GM23248 (cell line): Measurements from ENCODE around the gene HOXB4. TPM values are rescaled to one million over a fixed set of nuclear protein-coding genes. Genes with fewer than 3 reads are reported as not detected.

Experiments used
- DNase-seq: peaks from one replicate; pipeline ENCODE4 v3.0.0-alpha.2; 2015
- H2AFZ ChIP-seq: fragments of 200-600 bp; sonication (generic); 2 replicates; pipeline ENCODE4 v1.6.1; 2016; ENCODE audit warnings: antibody characterized with exemption
- H3F3A ChIP-seq: fragments of 200-600 bp; sonication (generic); 2 replicates; pipeline ENCODE4 v1.6.1; 2016; ENCODE audit warnings: mild to moderate bottlenecking, antibody characterized with exemption, mixed run types; ENCODE audit not compliant: insufficient read depth
- H3K27ac ChIP-seq: fragments of 200-600 bp; sonication (generic); 2 replicates; pipeline ENCODE4 v1.5.1; 2016; ENCODE audit warnings: mild to moderate bottlenecking
- H3K27me3 ChIP-seq: fragments of 200-600 bp; sonication (generic); replicated peaks from 2 replicates; pipeline ENCODE4 v1.6.1; 2016; ENCODE audit warnings: mild to moderate bottlenecking; ENCODE audit not compliant: insufficient read depth
- H3K36me3 ChIP-seq: fragments of 200-600 bp; sonication (generic); 2 replicates; pipeline ENCODE4 v1.6.1; 2016; ENCODE audit warnings: low read depth, mild to moderate bottlenecking
- H3K4me1 ChIP-seq: fragments of 200-600 bp; sonication (generic); 2 replicates; pipeline ENCODE4 v1.6.1; 2016; ENCODE audit warnings: mild to moderate bottlenecking; ENCODE audit not compliant: insufficient read depth
- H3K4me2 ChIP-seq: fragments of 200-600 bp; sonication (generic); one replicate; pipeline ENCODE4 v1.6.1; 2016; ENCODE audit warnings: mild to moderate bottlenecking; ENCODE audit not compliant: unreplicated experiment
- H3K4me3 ChIP-seq: fragments of 200-600 bp; sonication (generic); 2 replicates; pipeline ENCODE4 v1.5.1; 2016; ENCODE audit warnings: mild to moderate bottlenecking
- H3K79me2 ChIP-seq: fragments of 200-600 bp; sonication (generic); 2 replicates; pipeline ENCODE4 v1.6.1; 2016; ENCODE audit warnings: mild to moderate bottlenecking; ENCODE audit not compliant: insufficient read depth
- H3K9ac ChIP-seq: fragments of 200-600 bp; sonication (generic); 2 replicates; pipeline ENCODE4 v1.6.1; 2016; ENCODE audit warnings: mild to moderate bottlenecking
- H3K9me2 ChIP-seq: fragments of 200-600 bp; sonication (generic); 2 replicates; pipeline ENCODE4 v1.6.1; 2016; ENCODE audit warnings: mixed run types, mild to moderate bottlenecking, moderate library complexity; ENCODE audit not compliant: insufficient read depth
- H3K9me3 ChIP-seq: fragments of 200-600 bp; sonication (generic); one replicate; pipeline ENCODE4 v1.6.1; 2017; ENCODE audit warnings: low read depth
- H4K20me1 ChIP-seq: fragments of 200-600 bp; sonication (generic); 2 replicates; pipeline ENCODE4 v1.6.0; 2016; ENCODE audit not compliant: insufficient read depth
- EZH2 ChIP-seq: fragments of 200-600 bp; sonication (generic); IDR thresholded peaks from 2 replicates; pipeline ENCODE4 v1.6.1; 2018; ENCODE audit warnings: antibody characterized with exemption, mild to moderate bottlenecking; ENCODE audit not compliant: insufficient read depth, poor library complexity, severe bottlenecking
- EZH2phosphoT487 ChIP-seq: fragments of 200-600 bp; sonication (generic); IDR thresholded peaks from 2 replicates; pipeline ENCODE4 v1.6.1; 2018; ENCODE audit warnings: antibody characterized with exemption, moderate library complexity, mild to moderate bottlenecking, low read depth; ENCODE audit not compliant: insufficient read depth
- WGBS, 2 experiments: methylation state at CpG; one replicate each; pipeline ENCODE4 v1.1.6; 2015 to 2017; ENCODE audit warnings: low lambda C conversion rate in 2 of 2, low coverage in 1 of 2; ENCODE audit errors: missing lambda C conversion rate in 2 of 2; 5-methylcytosine and 5-hydroxymethylcytosine counted together
- in situ Hi-C: fragments of 300-500 bp; cut with MboI; formaldehyde crosslinking; loops from 2 replicates; pipeline ENCODE4 v1.15.0; 2020
- polyA plus RNA-seq: library from polyadenylated mRNA; unstranded; fragments of >200 nt; fragmentation: Nextera tagmentation; extraction: Ambion mirVana; gene quantifications from 2 replicates; pipeline ENCODE4 v1.2.1, GENCODE V29; 2016
- total RNA-seq: library from RNA; depleted of rRNA; stranded (reverse); fragments of >200 nt; shearing (Covaris generic); gene quantifications from 2 replicates; pipeline ENCODE4 v1.2.3, GENCODE V29; 2014

The HOXB4 gene
- total and polyA plus RNA-seq, 2 experiments from 2014 or later: 1.2 to 2.2 TPM

GRCh38 chr17:48624544-48625494 is 46.7 kb upstream of the HOXB4 start:
- Histone ChIP-seq H3K9me2 (no peaks in the 10 kb centered on the region), H2AFZ (peak overlapping the region; percentile 50; the same call in 1 of the 2 replicates), H3K4me3 (peak overlapping the region; percentile 41), H4K20me1 (no peaks in the 10 kb centered on the region), H3F3A (no peaks in the 10 kb centered on the region), H3K9me3 (no peaks in the 10 kb centered on the region), H3K36me3 (no peaks in the 10 kb centered on the region), H3K4me2 (peak overlapping the region; percentile 62), H3K4me1 (no peaks in the 10 kb centered on the region), H3K79me2 (no peaks in the 10 kb centered on the region), H3K27ac (no peak overlapping the region), H3K27me3 (peaks cover 98% of the 10 kb centered on the region), H3K9ac (no peak overlapping the region)
- peak; percentile 44 for DNase-seq
- in situ Hi-C loops: no loop called here
- WGBS, 2 experiments: 5 to 6% methylated on average over 47 to 49 of the region's 66 CpGs
- TF ChIP-seq EZH2 (peak; percentile 91), EZH2phosphoT487 (peak; percentile 25; the same call in 1 of the 2 replicates)

DNA sequence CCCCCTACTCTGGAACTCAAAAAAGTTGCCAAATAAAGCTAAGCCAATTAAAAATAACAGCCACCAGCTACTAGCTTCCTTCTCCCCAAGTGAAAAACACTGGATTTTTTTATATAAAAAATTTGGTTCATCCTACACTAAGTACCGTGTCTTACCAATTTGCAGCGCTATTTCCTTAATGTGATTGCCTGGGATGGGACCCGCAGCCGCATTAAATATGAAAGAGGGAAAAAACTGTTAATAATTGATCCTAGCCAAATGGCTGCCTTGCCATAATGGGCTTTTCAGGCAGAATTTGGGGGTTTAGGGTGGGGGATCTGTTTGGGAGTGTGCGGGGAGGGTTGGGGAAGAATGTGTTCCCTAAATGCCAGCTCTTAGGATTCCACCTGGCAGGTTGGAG is 46.0 kb upstream of the HOXB4 start:
- Histone ChIP-seq H3K27me3 (peaks cover 98% of the 10 kb centered on the region), H3K4me2 (no peak overlapping the region), H2AFZ (no peak overlapping the region), H3K36me3 (no peaks in the 10 kb centered on the region), H3K27ac (no peak overlapping the region), H3F3A (no peaks in the 10 kb centered on the region), H3K79me2 (no peaks in the 10 kb centered on the region), H4K20me1 (no peaks in the 10 kb centered on the region), H3K9me2 (no peaks in the 10 kb centered on the region), H3K9me3 (no peaks in the 10 kb centered on the region), H3K9ac (no peak overlapping the region), H3K4me3 (no peak overlapping the region), H3K4me1 (no peaks in the 10 kb centered on the region)
- WGBS, 2 experiments: 10 to 19% methylated on average over 5 of the region's 5 CpGs
- TF ChIP-seq EZH2phosphoT487 (0 out of 2 replicates have a peak, but pooled peaks have one; percentile 26), EZH2 (no peak)
- no peak for DNase-seq
- in situ Hi-C loops: no loop called here

DNA sequence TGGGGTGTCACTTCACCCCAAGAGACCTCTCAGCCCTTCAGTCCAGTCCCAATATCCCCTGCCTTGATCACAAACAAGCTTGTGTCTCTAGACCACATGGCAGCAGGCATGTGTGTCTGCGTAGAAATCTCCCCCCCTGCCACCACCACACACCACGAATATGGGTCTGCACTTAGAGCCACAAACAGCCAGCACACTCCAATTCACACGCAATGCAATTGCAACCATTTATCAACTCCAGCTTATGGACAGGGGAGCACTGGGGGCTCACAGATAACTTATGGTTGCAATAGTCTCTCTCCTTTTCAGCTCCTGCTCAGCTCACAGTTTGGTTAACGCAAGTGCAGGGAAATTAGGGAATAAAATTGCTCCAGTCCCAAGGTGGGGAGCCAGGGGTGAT is 45.4 kb upstream of the HOXB4 start:
- Histone ChIP-seq H3K4me2 (no peak overlapping the region), H3K9ac (no peak overlapping the region), H3K4me1 (no peaks in the 10 kb centered on the region), H2AFZ (no peak overlapping the region), H3K36me3 (no peaks in the 10 kb centered on the region), H3K27me3 (peaks cover 97% of the 10 kb centered on the region), H3K9me3 (no peaks in the 10 kb centered on the region), H3F3A (no peaks in the 10 kb centered on the region), H3K4me3 (no peak overlapping the region), H3K27ac (no peak overlapping the region), H3K9me2 (no peaks in the 10 kb centered on the region), H4K20me1 (no peaks in the 10 kb centered on the region), H3K79me2 (no peaks in the 10 kb centered on the region)
- 20 to 31% methylated on average over 4 of the region's 4 CpGs for WGBS, 2 experiments
- TF ChIP-seq EZH2 (no peak), EZH2phosphoT487 (no peak)
- no peak for DNase-seq
- in situ Hi-C loops: no loop called here

- no peak for TF ChIP-seq EZH2
- no peak for TF ChIP-seq EZH2phosphoT487
- Histone ChIP-seq H3K36me3 (no peaks in the 10 kb centered on the region), H3K4me1 (no peaks in the 10 kb centered on the region), H3K27ac (no peak overlapping the region), H3K9me2 (no peaks in the 10 kb centered on the region), H2AFZ (no peak overlapping the region), H3K27me3 (peaks cover 96% of the 10 kb centered on the region), H3K4me2 (no peak overlapping the region), H3F3A (no peaks in the 10 kb centered on the region), H3K9ac (no peak overlapping the region), H3K79me2 (no peaks in the 10 kb centered on the region), H3K9me3 (no peaks in the 10 kb centered on the region), H3K4me3 (no peak overlapping the region), H4K20me1 (no peaks in the 10 kb centered on the region)
- in situ Hi-C loops: no loop called here
- DNase-seq: no peak
- WGBS, 2 experiments: 23 to 27% methylated on average over 11 of the region's 11 CpGs
These were observed 44.7 kb upstream of the HOXB4 start for GRCh38 chr17:48622857-48623256.
